Measurements from ENCODE around the gene PRSS1. TPM values are rescaled to one million over a fixed set of nuclear protein-coding genes. Genes with fewer than 3 reads are reported as not detected.
A peak's percentile ranks its signal among the peaks of the same experiment; 100 is the strongest.

The PRSS1 gene
- polyA plus RNA-seq, 3 donors from 2014 or later, result 0.13 TPM; not detected in 2

GRCh38 chr7:142784096-142784495 is 34.8 kb downstream of the PRSS1 start:
- H3K9me3 Mint-ChIP-seq, result no peaks in the 10 kb centered on the region
- H3K36me3 Mint-ChIP-seq, result peaks cover 1 to 13% (median 12%) of the 10 kb centered on the region in 3 donors
- H3K27ac Mint-ChIP-seq, result peak overlapping the region; percentile 96 to 100 (median 100)
- DNase-seq, result no peak
- peaks cover 11 to 48% (median 36%) of the 10 kb centered on the region in 3 donors for H3K27me3 Mint-ChIP-seq (ENCODE audit: low read depth in 3 of 3)
- peak overlapping the region in 2 of 5 donors; percentile 36 to 66 for H3K4me3 Mint-ChIP-seq
- peaks cover 65 to 87% of the 10 kb centered on the region in 2 donors for H3K4me1 Mint-ChIP-seq

- Mint-ChIP-seq H3K27ac (peak overlapping the region; percentile 96 to 100 (median 100)), H3K4me1 (peaks cover 70 to 90% of the 10 kb centered on the region in 2 donors), H3K27me3 (ENCODE audit: low read depth in 3 of 3) (peaks cover 11 to 48% (median 36%) of the 10 kb centered on the region in 3 donors), H3K4me3 (peak overlapping the region; percentile 63 to 95 (median 66)), H3K36me3 (peaks cover 6 to 18% (median 16%) of the 10 kb centered on the region in 3 donors), H3K9me3 (no peaks in the 10 kb centered on the region)
- DNase-seq, result peak; percentile 36 to 56 (median 50)
These were observed 35.4 kb downstream of the PRSS1 start for GRCh38 chr7:142784716-142785115.

- Mint-ChIP-seq H3K4me1 (peaks cover 76 to 92% of the 10 kb centered on the region in 2 donors), H3K9me3 (no peaks in the 10 kb centered on the region), H3K4me3 (peak overlapping the region; percentile 92 to 97 (median 93)), H3K27ac (peak overlapping the region; percentile 96 to 100 (median 100)), H3K27me3 (ENCODE audit: low read depth in 3 of 3) (peaks cover 11 to 52% (median 36%) of the 10 kb centered on the region in 3 donors), H3K36me3 (peaks cover 10 to 26% (median 25%) of the 10 kb centered on the region in 3 donors)
- peak; percentile 90 to 93 (median 91) for DNase-seq
These were observed 36.6 kb downstream of the PRSS1 start for GRCh38 chr7:142785841-142786250.

GRCh38 chr7:142787034-142787768 is 37.9 kb downstream of the PRSS1 start:
- Mint-ChIP-seq H3K36me3 (peaks cover 10 to 31% (median 31%) of the 10 kb centered on the region in 3 donors), H3K9me3 (no peaks in the 10 kb centered on the region), H3K4me1 (peaks cover 86 to 99% of the 10 kb centered on the region in 2 donors), H3K27me3 (ENCODE audit: low read depth in 3 of 3) (peaks cover 11 to 52% (median 36%) of the 10 kb centered on the region in 3 donors), H3K4me3 (peak overlapping the region; percentile 92 to 97 (median 93)), H3K27ac (peak overlapping the region; percentile 96 to 100 (median 100))
- peak in 1 of 3 donors; percentile 25 for DNase-seq

- Mint-ChIP-seq H3K4me1 (peaks cover 91 to 99% of the 10 kb centered on the region in 2 donors), H3K27me3 (ENCODE audit: low read depth in 3 of 3) (peaks cover 11 to 52% (median 34%) of the 10 kb centered on the region in 3 donors), H3K4me3 (peak overlapping the region; percentile 92 to 97 (median 93)), H3K9me3 (no peaks in the 10 kb centered on the region), H3K36me3 (peaks cover 10 to 37% (median 37%) of the 10 kb centered on the region in 3 donors), H3K27ac (peak overlapping the region; percentile 96 to 100 (median 100))
- DNase-seq, result peak in 1 of 3 donors; percentile 25
These were observed 38.5 kb downstream of the PRSS1 start for GRCh38 chr7:142787783-142788182.

GRCh38 chr7:142788303-142789289 is 39.3 kb downstream of the PRSS1 start:
- Mint-ChIP-seq H3K36me3 (peaks cover 15 to 41% (median 41%) of the 10 kb centered on the region in 3 donors), H3K27me3 (ENCODE audit: low read depth in 3 of 3) (peaks cover 9 to 49% (median 30%) of the 10 kb centered on the region in 3 donors), H3K27ac (peak overlapping the region; percentile 96 to 100 (median 100)), H3K4me3 (peak overlapping the region; percentile 92 to 97 (median 93)), H3K9me3 (no peaks in the 10 kb centered on the region), H3K4me1 (peaks cover 89 to 99% of the 10 kb centered on the region in 2 donors)
- DNase-seq, result peak in 2 of 3 donors; percentile 56 to 67

GRCh38 chr7:142789441-142789840 is 40.2 kb downstream of the PRSS1 start:
- Mint-ChIP-seq H3K9me3 (no peaks in the 10 kb centered on the region), H3K4me1 (peaks cover 90 to 99% of the 10 kb centered on the region in 2 donors), H3K27me3 (ENCODE audit: low read depth in 3 of 3) (peaks cover 9 to 43% (median 32%) of the 10 kb centered on the region in 3 donors), H3K36me3 (peaks cover 21 to 47% (median 43%) of the 10 kb centered on the region in 3 donors), H3K4me3 (peak overlapping the region; percentile 92 to 97 (median 93)), H3K27ac (peak overlapping the region; percentile 96 to 100 (median 100))
- DNase-seq, result peak in 1 of 3 donors; percentile 36

- Mint-ChIP-seq H3K4me3 (peak overlapping the region; percentile 92 to 97 (median 93)), H3K4me1 (peaks cover 92 to 99% of the 10 kb centered on the region in 2 donors), H3K36me3 (peaks cover 21 to 47% (median 43%) of the 10 kb centered on the region in 3 donors), H3K27me3 (ENCODE audit: low read depth in 3 of 3) (peaks cover 7 to 41% (median 27%) of the 10 kb centered on the region in 3 donors), H3K9me3 (no peaks in the 10 kb centered on the region), H3K27ac (peak overlapping the region; percentile 96 to 100 (median 100))
- no peak for DNase-seq
These were observed 40.8 kb downstream of the PRSS1 start for GRCh38 chr7:142790056-142790455.

GRCh38 chr7:142790555-142790954 is 41.3 kb downstream of the PRSS1 start:
- Mint-ChIP-seq H3K9me3 (no peaks in the 10 kb centered on the region), H3K4me3 (peak overlapping the region; percentile 92 to 97 (median 93)), H3K4me1 (peaks cover 92 to 99% of the 10 kb centered on the region in 2 donors), H3K36me3 (peaks cover 21 to 47% (median 43%) of the 10 kb centered on the region in 3 donors), H3K27ac (peak overlapping the region; percentile 96 to 100 (median 100)), H3K27me3 (ENCODE audit: low read depth in 3 of 3) (peaks cover 8 to 39% (median 25%) of the 10 kb centered on the region in 3 donors)
- no peak for DNase-seq

- Mint-ChIP-seq H3K4me3 (peak overlapping the region; percentile 92 to 97 (median 93)), H3K36me3 (peaks cover 21 to 47% (median 43%) of the 10 kb centered on the region in 3 donors), H3K27ac (peak overlapping the region; percentile 88 to 100 (median 98)), H3K4me1 (peaks cover 92 to 95% of the 10 kb centered on the region in 2 donors), H3K27me3 (ENCODE audit: low read depth in 3 of 3) (peaks cover 13 to 39% (median 25%) of the 10 kb centered on the region in 3 donors), H3K9me3 (no peaks in the 10 kb centered on the region)
- DNase-seq, result no peak
These were observed 42.2 kb downstream of the PRSS1 start for GRCh38 chr7:142791502-142791901.

GRCh38 chr7:142792129-142792528 is 42.9 kb downstream of the PRSS1 start:
- Mint-ChIP-seq H3K27ac (peak overlapping the region; percentile 89 to 100 (median 100)), H3K4me1 (peaks cover 86 to 88% of the 10 kb centered on the region in 2 donors), H3K9me3 (no peaks in the 10 kb centered on the region), H3K36me3 (peaks cover 21 to 47% (median 43%) of the 10 kb centered on the region in 3 donors), H3K4me3 (peak overlapping the region; percentile 41 to 95 (median 63)), H3K27me3 (ENCODE audit: low read depth in 3 of 3) (peaks cover 14 to 34% (median 24%) of the 10 kb centered on the region in 3 donors)
- DNase-seq, result no peak

- Mint-ChIP-seq H3K27me3 (ENCODE audit: low read depth in 3 of 3) (peaks cover 15 to 32% (median 25%) of the 10 kb centered on the region in 3 donors), H3K9me3 (no peaks in the 10 kb centered on the region), H3K36me3 (peaks cover 23 to 48% (median 42%) of the 10 kb centered on the region in 3 donors), H3K27ac (peak overlapping the region; percentile 89 to 100 (median 100)), H3K4me3 (peak overlapping the region; percentile 41 to 74 (median 62)), H3K4me1 (peaks cover 82 to 84% of the 10 kb centered on the region in 2 donors)
- no peak for DNase-seq
These were observed 43.3 kb downstream of the PRSS1 start for GRCh38 chr7:142792593-142792992.

- H3K9me3 Mint-ChIP-seq, result no peaks in the 10 kb centered on the region
- H3K4me3 Mint-ChIP-seq, result peak overlapping the region; percentile 3 to 74 (median 31)
- H3K27me3 Mint-ChIP-seq (ENCODE audit: low read depth in 3 of 3), result peaks cover 16 to 32% (median 25%) of the 10 kb centered on the region in 3 donors
- peaks cover 81 to 82% of the 10 kb centered on the region in 2 donors for H3K4me1 Mint-ChIP-seq
- peak overlapping the region; percentile 89 to 100 (median 100) for H3K27ac Mint-ChIP-seq
- peaks cover 25 to 50% (median 44%) of the 10 kb centered on the region in 3 donors for H3K36me3 Mint-ChIP-seq
- no peak for DNase-seq
These were observed 43.9 kb downstream of the PRSS1 start for GRCh38 chr7:142793156-142793555.

Data from immature natural killer cell (primary cell).